Glutamatergic neuron (in vitro differentiated cells): ENCODE measurements around the gene BCL11A. TPM values are rescaled to one million over a fixed set of nuclear protein-coding genes. Genes with fewer than 3 reads are reported as not detected.

Source experiments
- DNase-seq: peaks from one replicate; pipeline ENCODE4 v3.0.0; 2022
- H3K27ac Mint-ChIP-seq: one replicate; pipeline ENCODE4 v1.8.0; 2020; ENCODE audit warnings: mild to moderate bottlenecking, mixed read lengths, inconsistent platforms; ENCODE audit not compliant: unreplicated experiment
- H3K27me3 Mint-ChIP-seq: one replicate; pipeline ENCODE4 v1.8.0; 2020; ENCODE audit warnings: mild to moderate bottlenecking, moderate library complexity, mixed read lengths, inconsistent platforms; ENCODE audit not compliant: unreplicated experiment
- H3K36me3 Mint-ChIP-seq: one replicate; pipeline ENCODE4 v1.8.0; 2020; ENCODE audit warnings: mild to moderate bottlenecking, mixed read lengths, inconsistent platforms; ENCODE audit not compliant: unreplicated experiment
- H3K4me1 Mint-ChIP-seq: one replicate; pipeline ENCODE4 v1.8.0; 2020; ENCODE audit warnings: mild to moderate bottlenecking, low read depth, mixed read lengths, inconsistent platforms; ENCODE audit not compliant: unreplicated experiment
- H3K4me3 Mint-ChIP-seq: one replicate; pipeline ENCODE4 v1.8.0; 2020; ENCODE audit warnings: mild to moderate bottlenecking, mixed read lengths, inconsistent platforms; ENCODE audit not compliant: unreplicated experiment
- H3K9me3 Mint-ChIP-seq: one replicate; pipeline ENCODE4 v1.8.0; 2020; ENCODE audit warnings: mild to moderate bottlenecking, moderate library complexity, mixed read lengths, inconsistent platforms; ENCODE audit not compliant: unreplicated experiment
- CTCF ChIP-seq: fragments of 200-600 bp; sonication (generic); IDR thresholded peaks from one replicate; pipeline ENCODE4 v1.5.0; 2021; ENCODE audit not compliant: partially characterized antibody, unreplicated experiment
- total RNA-seq: library from RNA; stranded (reverse); fragmentation: NEBNext Ultra II Directional; extraction: Animal tissue kit (Norgen Biotek cat#: 25700); gene quantifications from one replicate; pipeline ENCODE4 v1.2.1, GENCODE V29; 2021; ENCODE audit not compliant: unreplicated experiment

Gene BCL11A
- total RNA-seq, 1 donor from 2014 or later, result 29.1 TPM

DNA sequence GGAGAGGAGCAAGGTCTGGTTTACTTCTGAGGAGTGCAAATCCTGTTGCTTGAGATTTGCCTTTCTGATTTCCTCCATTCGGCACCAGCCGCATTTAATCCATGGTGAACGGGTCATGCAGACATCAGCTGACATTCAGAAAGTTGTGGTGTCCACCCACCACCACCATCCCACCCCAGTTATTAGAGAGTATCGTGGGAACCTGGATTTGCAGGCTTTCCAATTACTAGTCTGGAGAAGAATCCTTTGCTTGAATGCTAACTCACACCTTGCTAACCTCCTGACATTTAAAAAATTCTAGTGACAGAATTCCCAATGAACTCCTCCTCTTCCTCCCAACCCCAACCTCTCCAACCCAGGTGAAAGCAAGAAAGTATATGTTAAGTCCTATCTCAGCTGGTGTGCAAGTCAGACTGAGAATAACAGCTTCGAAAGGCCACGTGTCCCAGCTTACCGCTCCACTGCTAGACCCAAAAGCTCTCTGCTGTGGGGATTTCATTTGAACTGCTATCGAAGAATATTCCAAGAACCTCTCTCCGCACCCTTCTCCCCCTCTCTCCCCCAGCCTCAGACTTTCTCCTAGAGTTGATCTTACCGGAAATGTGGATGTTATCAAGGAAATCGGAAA lies 17.7 kb downstream of the BCL11A start:
- H3K4me1 Mint-ChIP-seq, result peaks cover 54% of the 10 kb centered on the region

GRCh38 chr2:60534892-60535684 lies 18.4 kb downstream of the BCL11A start:
- Mint-ChIP-seq H3K9me3 (peaks cover 5% of the 10 kb centered on the region), H3K36me3 (no peaks in the 10 kb centered on the region), H3K27ac (no peak overlapping the region), H3K4me1 (peaks cover 59% of the 10 kb centered on the region), H3K4me3 (peak overlapping the region; percentile 71), H3K27me3 (peaks cover 6% of the 10 kb centered on the region)
- TF ChIP-seq CTCF, result no peak
- DNase-seq, result no peak

More for the DNA sequence above, 17.7 kb downstream of the BCL11A start:
- H3K27ac Mint-ChIP-seq, result peak overlapping the region; percentile 65
- no peak for TF ChIP-seq CTCF
- no peaks in the 10 kb centered on the region for H3K36me3 Mint-ChIP-seq
- DNase-seq, result no peak
- H3K9me3 Mint-ChIP-seq, result peaks cover 5% of the 10 kb centered on the region
- H3K4me3 Mint-ChIP-seq, result no peak overlapping the region
- H3K27me3 Mint-ChIP-seq, result peaks cover 4% of the 10 kb centered on the region

DNA sequence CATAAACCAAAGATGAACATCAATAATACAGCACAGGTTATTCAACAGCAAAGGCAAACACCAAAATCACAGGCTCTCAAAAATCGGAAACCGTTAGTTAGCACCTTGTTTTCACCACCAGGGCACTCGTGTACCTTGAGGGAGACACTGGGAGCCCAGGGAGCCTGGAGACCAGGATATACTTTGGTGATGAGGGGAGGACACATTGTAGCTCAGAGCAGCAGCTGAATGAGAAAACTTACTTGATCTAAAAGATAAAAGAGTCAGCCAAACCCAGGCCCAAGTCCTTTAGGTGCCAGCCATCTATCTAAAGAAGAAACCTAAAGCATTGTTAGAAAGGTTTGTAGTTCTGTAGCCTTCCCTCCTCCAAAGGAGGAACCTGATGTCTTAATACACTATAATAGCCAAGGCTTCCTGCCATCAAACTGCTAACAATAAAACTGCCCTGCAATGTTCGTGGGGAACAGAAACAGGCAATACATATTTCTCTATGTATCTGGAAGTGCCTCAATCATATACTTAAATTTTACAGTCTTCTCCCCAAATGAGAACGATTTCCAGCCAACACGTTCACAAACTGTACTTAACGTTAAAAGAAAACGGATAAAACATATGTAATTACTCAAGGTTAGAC lies 19.3 kb downstream of the BCL11A start:
- Mint-ChIP-seq H3K4me3 (peak overlapping the region; percentile 88), H3K4me1 (peaks cover 66% of the 10 kb centered on the region), H3K9me3 (peaks cover 5% of the 10 kb centered on the region), H3K27ac (peak overlapping the region; percentile 94), H3K27me3 (peaks cover 6% of the 10 kb centered on the region), H3K36me3 (no peaks in the 10 kb centered on the region)
- no peak for DNase-seq
- peak; percentile 25 for TF ChIP-seq CTCF

- Mint-ChIP-seq H3K9me3 (peaks cover 5% of the 10 kb centered on the region), H3K27me3 (peaks cover 6% of the 10 kb centered on the region), H3K4me1 (peaks cover 71% of the 10 kb centered on the region), H3K27ac (peak overlapping the region; percentile 94), H3K4me3 (peak overlapping the region; percentile 88), H3K36me3 (no peaks in the 10 kb centered on the region)
- no peak for DNase-seq
- no peak for TF ChIP-seq CTCF
Measured at GRCh38 chr2:60533101-60534051, 20.1 kb downstream of the BCL11A start.
